ENCODE results near the gene PARVA.

PARVA gene

DNA sequence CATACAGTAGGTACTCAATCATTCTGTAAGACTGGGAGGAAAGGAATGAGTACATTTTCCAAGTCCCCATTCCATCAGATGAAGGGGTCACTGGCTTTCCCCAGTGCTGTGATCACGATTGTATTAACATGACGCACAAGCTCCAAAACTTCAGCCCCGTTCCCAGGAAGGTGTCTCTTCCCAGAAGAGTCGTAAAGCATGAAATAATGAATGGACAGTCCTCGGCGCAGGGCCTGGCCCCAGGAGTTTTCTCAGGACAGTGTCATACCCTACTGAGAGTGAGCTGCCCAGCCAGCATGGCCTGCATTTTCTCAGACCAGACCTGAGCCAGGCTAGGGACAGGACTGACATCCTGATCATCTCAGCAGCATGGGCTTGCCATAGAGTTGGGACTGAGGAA, 80.7 kb downstream of the PARVA start:
- H3K4me3 ChIP-seq (ENCODE audit: low read depth, low read length), result no peak overlapping the region
- TF ChIP-seq, protein P1, sequence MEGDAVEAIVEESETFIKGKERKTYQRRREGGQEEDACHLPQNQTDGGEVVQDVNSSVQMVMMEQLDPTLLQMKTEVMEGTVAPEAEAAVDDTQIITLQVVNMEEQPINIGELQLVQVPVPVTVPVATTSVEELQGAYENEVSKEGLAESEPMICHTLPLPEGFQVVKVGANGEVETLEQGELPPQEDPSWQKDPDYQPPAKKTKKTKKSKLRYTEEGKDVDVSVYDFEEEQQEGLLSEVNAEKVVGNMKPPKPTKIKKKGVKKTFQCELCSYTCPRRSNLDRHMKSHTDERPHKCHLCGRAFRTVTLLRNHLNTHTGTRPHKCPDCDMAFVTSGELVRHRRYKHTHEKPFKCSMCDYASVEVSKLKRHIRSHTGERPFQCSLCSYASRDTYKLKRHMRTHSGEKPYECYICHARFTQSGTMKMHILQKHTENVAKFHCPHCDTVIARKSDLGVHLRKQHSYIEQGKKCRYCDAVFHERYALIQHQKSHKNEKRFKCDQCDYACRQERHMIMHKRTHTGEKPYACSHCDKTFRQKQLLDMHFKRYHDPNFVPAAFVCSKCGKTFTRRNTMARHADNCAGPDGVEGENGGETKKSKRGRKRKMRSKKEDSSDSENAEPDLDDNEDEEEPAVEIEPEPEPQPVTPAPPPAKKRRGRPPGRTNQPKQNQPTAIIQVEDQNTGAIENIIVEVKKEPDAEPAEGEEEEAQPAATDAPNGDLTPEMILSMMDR (IDR thresholded peaks at IDR 0.05; ENCODE audit: borderline replicate concordance, insufficient read depth, low read depth, low read length), result no peak

DNA sequence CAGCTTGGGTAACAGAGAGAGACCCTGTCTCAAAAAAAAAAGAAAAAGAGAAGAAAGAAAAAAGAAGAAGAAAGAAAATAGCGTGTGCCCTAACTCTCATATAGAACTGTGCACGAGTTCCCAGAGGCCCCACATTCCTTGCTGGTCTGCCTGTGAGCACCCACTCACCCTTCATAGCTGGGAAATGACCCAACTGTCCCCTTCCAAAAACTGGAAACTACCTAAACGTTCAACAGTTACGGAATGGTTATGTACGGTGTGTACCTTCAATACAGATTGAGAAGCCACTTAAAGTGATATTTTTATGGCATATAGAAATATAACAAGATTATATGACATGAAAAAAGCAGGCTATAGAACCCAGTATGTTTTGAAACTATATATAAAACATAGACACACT, 82.0 kb downstream of the PARVA start:
- TF ChIP-seq, protein P1 (IDR thresholded peaks at IDR 0.05; ENCODE audit: borderline replicate concordance, insufficient read depth, low read depth, low read length), result no peak

DNA sequence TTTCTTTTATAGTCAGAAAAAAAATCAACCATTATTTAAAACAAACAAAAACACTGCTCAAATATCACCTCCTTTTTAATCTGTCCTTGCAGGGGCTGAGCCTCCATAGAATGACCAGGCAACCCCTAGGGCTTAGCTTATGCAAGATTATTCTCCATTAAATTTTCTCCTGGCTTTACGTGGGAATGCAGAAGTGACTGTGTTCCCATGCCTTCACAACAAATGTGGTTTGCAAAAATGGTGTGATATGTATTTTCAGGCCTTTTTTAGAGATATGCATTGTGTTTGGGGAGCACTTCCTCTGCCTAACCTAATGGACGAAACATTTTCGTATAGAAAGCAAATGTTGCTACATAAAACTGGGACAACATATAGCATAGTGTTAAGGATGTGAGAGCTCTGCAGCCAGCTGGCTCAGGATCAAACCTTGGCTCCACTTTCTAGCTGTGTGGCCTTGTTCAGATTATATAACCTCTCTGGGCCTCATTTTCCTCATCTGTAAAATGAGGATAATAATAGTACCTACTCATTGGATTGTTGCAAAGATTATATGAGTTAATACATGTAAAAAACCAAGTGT, 82.6 kb downstream of the PARVA start:
- TF ChIP-seq, protein P1 (IDR thresholded peaks at IDR 0.05; ENCODE audit: borderline replicate concordance, insufficient read depth, low read depth, low read length), result no peak
- H3K4me3 ChIP-seq (ENCODE audit: low read depth, low read length), result no peak overlapping the region

More for the DNA sequence above, 82.0 kb downstream of the PARVA start:
- H3K4me3 ChIP-seq (ENCODE audit: low read depth, low read length), result no peak overlapping the region

DNA sequence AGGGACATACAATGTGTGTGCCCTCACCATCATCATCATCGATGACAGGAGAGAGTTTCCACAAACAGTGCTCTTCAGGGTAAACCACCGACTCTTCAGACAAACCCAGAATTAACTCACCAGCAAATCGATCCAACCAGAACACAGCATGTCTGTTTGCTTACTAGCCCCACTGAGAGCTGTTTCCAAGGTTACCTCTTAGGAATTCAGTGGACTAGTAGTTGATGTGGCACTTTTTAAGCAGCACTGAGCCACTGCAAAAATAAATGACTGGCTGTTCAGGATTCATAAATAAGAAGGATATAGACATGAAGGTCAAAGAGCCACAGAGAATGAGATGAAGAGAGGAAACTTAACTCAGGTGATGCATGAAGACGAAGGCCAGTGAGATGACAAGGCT, 83.1 kb downstream of the PARVA start:
- no peak overlapping the region for H3K4me3 ChIP-seq (ENCODE audit: low read depth, low read length)
- TF ChIP-seq, protein P1 (IDR thresholded peaks at IDR 0.05; ENCODE audit: borderline replicate concordance, insufficient read depth, low read depth, low read length), result no peak

DNA sequence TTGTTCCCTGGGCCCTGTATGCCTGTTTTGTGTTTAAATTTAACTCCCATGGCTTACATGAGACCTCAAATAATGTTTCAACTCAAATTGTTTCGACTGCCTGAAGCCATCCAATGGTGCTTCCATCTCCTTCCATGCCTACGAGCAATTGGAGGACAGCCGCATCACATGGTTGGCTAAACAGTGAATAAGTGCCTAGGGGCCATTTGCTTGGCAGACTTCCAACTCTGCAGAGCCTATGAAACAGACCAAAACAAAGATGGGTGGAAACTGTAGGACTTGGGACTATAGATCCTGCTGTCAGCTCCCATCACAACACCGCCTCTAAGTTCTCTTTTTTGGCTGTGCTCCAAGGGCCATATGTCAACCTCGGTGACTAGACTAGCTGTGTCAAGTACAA, 84.1 kb downstream of the PARVA start:
- TF ChIP-seq, protein P1 (IDR thresholded peaks at IDR 0.05; ENCODE audit: borderline replicate concordance, insufficient read depth, low read depth, low read length), result no peak
- no peak overlapping the region for H3K4me3 ChIP-seq (ENCODE audit: low read depth, low read length)

DNA sequence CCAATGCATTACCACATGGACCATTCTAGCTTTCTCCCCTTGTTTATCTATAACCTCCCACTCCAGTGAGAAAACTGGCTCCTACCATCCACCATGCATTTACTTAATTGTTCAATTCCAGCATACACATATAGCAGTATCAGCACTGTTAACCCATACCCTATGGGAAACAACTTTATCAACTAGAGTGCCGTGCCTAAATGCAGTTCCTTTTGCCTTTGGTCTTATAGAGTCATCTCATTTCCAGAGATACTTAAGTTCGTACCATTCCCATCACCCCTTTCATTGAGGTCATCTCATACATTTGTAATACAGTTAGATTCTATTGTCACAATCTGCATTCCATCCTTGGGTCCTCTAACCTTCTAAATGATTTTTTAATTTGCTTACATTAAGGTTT, 86.9 kb downstream of the PARVA start:
- TF ChIP-seq, protein P1 (IDR thresholded peaks at IDR 0.05; ENCODE audit: borderline replicate concordance, insufficient read depth, low read depth, low read length), result no peak
- H3K4me3 ChIP-seq (ENCODE audit: low read depth, low read length), result no peak overlapping the region

DNA sequence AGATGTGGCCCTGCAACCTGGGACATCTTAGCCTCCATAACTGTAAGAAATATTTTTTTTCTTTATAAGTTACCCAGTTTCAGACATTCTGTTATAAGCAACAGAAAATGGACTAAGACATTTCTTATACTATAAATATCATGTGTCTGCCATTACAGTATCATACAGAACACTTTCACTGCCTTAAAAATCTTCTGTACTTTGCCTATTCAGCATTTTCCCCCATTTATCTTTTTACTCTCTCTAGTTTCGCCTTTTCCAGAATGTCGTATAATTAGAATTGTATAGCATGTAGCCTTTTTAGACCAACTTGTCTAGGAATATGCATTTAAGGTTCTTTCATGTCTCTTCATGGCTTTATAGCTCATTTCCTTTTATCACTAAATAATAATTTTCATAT, 88.0 kb downstream of the PARVA start:
- TF ChIP-seq, protein P1 (IDR thresholded peaks at IDR 0.05; ENCODE audit: borderline replicate concordance, insufficient read depth, low read depth, low read length), result no peak
- no peak overlapping the region for H3K4me3 ChIP-seq (ENCODE audit: low read depth, low read length)
